ENCODE measurements around the gene PCDHB9.

- TF ChIP-seq CTCF (conservative IDR thresholded peaks at IDR 0.05; ENCODE audit: low read depth, low read length): no peak
- TF ChIP-seq EZH2phosphoT487 (IDR thresholded peaks at IDR 0.05; ENCODE audit: borderline replicate concordance, low read length): no peak
- TF ChIP-seq EZH2 (IDR thresholded peaks at IDR 0.05; ENCODE audit: low read length, unreplicated experiment): no peak
These were observed 36.0 kb upstream of the PCDHB9 start for GRCh38 chr5:141150993-141151325.

Data from PC-3 (cell line).